ENCODE data around the gene HLCS.
"Not testable (repeated sequence)": the region's sequence is repeated elsewhere in the genome, so short reads cannot be mapped to it uniquely, and the experiment has no call there.

Gene HLCS
- 19.7 reads per million, percentile 46 among the genes with 10 or more reads in this experiment for total RNA-seq

GRCh38 chr21:36966066-36966820 is at the start of gene HLCS:
Gene HLCS (minus strand): TSS chr21:36966669. CDS start chr21:36966638, 31 bp downstream.
- DNase-seq: peak; percentile 61

DNA sequence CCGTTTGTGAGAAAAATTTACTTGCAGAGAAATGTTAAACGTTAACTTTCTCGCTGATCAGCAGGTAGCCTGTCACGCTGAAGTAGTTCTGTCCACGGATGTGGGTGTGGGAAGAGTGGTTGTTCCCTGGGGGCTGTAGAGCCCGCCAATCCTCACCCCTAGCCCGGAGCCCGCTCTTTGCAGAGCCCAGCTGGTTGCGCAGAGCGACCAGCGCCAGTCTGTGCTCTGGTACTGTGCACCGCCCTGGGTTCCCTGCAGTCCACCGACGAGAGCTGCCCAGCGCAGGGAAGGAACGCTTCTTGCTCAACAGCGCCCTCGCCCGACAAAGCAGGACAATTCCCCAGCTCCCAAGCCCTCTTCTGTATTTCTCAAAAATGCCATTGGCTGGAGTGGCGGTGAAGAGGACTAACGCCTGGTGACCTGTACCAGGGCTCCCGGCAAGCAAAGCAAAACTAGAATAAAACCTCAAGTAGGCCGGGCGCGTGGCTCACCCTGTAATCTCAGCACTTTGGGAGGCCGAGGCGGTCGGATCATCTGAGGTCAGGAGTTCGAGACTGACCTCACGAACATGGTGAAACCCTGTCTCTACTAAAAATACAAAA is 43.4 kb upstream of the HLCS start:
- DNase-seq: peak; percentile 68

DNA sequence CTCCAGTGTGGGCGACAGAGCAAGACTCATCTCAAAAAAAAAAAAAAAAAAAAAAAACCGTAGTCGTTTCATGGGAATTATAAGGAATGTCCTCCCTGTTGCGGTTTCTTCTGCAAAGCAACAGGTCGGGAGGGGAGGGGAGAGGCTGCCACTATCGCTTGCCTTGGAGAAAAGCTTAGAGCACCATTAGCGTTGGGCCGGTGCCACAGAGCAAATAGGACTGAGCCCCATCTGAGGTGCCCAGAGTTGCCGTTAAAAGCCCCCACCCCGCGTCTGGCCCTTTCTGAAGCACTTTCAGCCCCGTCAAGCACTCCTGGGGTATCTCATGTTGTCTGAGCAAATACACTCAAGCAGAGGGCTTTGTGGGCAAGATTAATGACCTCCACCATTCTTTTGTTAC is 42.3 kb upstream of the HLCS start:
- DNase-seq: no peak

GRCh38 chr21:37006486-37007291 is 40.2 kb upstream of the HLCS start, which contains the start of gene RIPPLY3:
Gene RIPPLY3 (plus strand): TSS chr21:37006702. CDS start chr21:37006773, 71 bp downstream.
- no peak for DNase-seq

DNA sequence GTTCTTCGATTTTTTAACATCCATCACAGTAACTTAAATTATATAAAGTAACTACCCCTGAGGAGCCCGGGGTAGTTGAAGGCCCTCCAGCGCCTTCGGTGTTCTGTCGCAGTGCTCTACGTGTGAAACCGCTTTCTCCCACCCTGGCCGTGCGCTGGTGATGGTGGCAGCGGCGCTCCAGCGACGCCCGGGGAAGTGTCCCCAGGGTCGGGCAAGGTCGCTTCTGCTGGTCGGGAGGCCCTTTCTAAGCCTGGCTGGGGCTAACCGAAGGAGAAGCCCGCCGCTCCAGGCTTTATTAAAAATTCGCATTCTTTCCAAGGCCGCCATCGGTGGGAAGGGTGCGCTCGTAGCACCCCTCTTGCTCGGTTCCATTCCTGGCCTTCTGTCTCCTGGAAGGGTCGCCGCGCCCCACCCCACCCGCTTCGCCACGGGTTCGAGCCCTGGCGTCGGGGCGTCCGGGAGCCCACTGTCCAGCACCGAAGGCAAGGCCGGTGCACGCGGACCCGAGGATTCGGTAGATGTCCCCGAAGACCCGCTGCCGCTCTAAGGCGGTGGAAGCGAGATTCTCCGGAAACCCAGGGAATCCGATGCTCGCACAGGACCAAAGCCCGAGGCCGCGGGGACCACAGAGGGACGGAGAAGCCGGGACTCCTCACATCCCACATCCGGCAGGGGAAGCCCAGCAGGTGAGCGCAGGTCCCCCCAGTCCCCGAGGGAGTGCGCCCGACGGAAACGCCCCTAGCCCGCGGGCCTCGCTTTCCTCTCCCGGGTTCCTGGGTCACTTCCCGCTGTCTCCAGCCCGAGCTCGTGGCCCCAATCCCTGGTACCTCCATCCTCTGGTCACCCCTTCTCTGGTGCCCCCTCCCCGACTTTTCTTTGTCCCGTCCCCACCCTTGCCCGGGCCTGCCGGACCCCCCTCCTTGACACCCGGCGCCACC is 39.3 kb upstream of the HLCS start:
- DNase-seq: no peak

DNA sequence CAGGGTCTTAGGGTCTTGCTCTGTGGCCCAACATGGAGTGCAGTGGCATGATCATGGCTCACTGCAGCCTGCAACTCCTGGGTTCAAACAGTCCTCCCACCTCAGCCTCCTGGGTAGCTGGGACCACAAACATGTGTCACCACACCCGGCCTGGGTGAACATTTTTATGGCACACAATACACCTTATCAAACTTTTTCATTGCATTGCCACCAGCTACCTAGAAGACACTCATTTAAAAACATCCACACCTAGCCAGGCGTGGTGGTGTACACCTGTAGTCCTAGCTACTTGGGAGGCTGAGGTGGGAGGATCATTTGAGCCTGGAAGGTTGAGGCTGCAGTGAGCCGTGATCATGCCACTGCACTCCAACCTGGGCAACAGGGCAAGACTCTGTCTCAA is 37.4 kb upstream of the HLCS start:
- DNase-seq: not testable (repeated sequence)

DNA sequence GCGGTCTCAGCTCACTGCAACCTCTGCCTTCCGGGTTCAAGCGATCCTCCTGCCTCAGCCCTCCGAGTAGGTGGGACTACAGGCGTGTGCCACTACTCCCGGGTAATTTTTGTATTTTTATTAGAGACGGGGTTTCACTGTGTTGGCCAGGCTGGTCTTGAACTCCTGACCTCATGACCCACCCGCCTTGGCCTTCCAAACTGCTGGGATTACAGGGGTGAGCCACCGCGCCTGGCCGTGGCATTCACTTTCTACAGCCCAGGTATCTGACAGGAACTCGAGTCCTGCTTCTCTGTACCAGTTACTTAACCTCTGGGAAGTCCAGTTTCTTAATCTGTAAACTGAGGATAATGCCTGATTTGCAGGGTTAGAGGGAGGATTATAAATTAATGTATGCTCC is 36.4 kb upstream of the HLCS start:
- not testable (repeated sequence) for DNase-seq

DNA sequence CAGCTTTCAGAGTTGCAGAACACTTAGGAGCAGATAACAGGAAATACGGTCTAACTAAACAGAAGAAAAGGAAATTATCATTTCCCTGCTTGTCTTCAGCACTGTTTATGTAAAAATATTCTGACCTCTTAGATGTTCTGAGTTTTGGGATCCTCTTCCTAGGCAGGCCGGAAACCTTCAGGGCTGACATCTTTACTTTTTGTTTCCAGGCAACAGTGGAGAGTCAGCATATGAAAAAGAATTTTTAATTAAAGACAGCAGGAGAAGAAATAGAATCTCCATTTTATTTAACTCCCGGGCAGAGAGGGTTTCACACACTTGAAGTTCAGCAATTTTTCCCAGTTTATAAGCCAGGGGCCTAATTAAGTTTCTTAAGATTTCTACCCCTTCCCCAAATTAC is 35.0 kb upstream of the HLCS start:
- no peak for DNase-seq

DNA sequence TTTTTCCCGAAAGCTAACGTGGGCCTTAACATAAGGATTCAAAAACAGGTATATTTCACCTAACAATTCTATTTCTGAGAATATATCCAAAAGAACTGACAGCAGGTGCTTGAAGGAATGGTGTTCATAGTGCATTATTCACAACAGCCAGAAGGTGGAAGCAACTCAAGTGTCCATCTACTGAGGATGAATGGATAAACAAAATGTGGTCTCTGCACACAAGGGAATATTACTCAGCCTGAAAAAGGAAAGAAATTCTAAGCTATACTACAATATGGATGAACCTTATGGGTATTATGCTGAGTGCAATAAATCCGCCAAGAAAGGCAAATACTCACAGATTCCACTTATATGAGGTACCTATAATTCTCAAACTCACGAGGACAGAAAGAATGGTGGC is 33.9 kb upstream of the HLCS start:
- DNase-seq: no peak

- DNase-seq: no peak
Measured at GRCh38 chr21:36999131-36999898, 32.8 kb upstream of the HLCS start.

DNA sequence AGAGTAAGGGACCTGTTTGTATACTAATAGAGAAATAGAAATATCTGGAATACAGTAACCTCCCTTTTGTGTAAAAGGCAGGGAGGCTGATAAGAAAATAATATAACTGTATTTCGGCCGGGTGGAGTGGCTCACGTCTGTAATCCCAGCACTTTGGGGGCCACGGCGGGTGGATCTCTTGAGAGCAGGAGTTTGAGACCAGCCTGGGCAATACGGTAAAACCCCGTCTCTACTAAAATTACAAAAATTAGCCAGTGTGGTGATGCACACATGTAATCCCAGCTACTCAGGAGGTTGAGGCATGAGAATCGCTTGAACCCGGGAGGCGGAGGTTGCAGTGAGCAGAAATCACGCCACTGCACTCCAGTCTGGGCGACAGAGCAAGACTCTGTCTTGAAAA is 28.8 kb upstream of the HLCS start:
- DNase-seq: not testable (repeated sequence)

GRCh38 chr21:36994501-36995158 is 28.2 kb upstream of the HLCS start:
- DNase-seq: no peak

DNA sequence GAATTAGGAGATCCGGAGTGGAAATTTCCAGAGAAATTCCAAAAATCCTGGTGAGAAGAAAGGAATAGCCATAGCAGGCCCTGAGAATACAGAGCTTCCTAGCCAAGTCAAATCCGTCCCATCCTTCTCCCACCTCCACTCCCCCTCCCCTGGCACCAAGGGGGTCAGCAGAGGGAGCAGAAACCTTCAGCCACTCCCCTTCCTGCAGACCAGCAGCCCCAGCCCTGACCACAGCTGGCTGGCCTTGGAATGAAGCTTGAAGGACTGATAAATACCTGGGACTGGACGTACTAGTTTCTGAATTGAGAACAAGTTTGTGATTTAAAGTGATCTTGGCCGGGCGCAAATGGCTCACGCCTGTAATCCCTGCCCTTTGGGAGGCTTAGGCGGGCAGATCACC is 26.2 kb upstream of the HLCS start:
- no peak for DNase-seq

- DNase-seq: no peak
Measured at GRCh38 chr21:36990508-36991205, 24.2 kb upstream of the HLCS start.

GRCh38 chr21:36989699-36990507 is 23.4 kb upstream of the HLCS start:
- peak; percentile 62 for DNase-seq

DNA sequence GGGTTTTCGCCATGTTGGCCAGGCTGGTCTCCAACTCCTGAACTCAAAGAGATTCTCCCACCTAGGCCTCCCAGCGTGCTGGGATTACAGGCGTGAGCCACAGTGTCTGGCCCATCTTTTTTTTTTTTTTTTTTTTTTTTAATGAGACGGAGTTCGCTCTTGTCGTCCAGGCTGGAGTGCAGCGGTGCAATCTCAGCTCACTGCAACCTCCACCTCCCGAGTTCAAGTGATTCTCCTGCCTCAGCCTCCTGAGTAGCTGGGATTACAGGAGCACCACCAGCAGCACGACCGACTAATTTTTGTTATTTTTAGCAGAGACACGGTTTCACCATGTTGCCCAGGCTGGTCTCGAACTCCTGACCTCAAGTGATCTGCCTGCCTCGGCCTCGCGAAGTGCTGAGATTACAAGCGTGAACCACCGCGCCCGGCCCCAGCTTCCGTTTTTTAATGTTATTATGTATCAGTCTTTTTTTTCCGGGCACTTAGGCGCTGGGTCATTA is 22.8 kb upstream of the HLCS start:
- not testable (repeated sequence) for DNase-seq

GRCh38 chr21:36988536-36988935 is 22.1 kb upstream of the HLCS start:
- DNase-seq: no peak

DNA sequence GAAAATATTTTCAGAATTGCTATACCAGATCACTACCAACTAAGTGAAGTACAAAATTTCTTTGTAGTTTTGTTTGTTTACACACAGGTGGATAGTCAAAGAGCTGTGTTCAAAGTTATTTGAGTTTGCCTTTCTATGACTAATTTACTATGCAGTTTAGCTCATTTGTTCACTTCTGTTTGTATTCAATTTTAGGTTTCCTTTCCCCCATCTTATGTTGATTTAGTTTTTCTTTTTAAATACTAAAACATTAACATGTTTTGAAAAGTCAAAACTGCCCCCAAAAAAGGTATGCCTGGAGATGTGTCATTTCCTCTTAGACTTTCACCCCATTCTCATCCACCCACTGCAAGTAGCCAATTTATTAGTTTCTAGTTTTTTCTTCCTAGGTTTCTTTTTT is 21.4 kb upstream of the HLCS start:
- no peak for DNase-seq

All from effector CD4-positive, alpha-beta T cell (primary cell).